HFF-Myc (cell line): Measurements from ENCODE around the gene MALL.
"Not testable (repeated sequence)": the region's sequence is repeated elsewhere in the genome, so short reads cannot be mapped to it uniquely, and the experiment has no call there.

Source experiments
- DNase-seq: peaks from one replicate; pipeline ENCODE4 v3.0.0-alpha.2; 2011; ENCODE audit warnings: low read depth; ENCODE audit errors: extremely low read depth
- H3K4me3 ChIP-seq: replicated peaks from 2 replicates; pipeline ENCODE4 v1.5.1; 2011; ENCODE audit warnings: low read depth, mild to moderate bottlenecking, control low read depth, low read length
- CTCF ChIP-seq: IDR thresholded peaks from 2 replicates; pipeline ENCODE4 v1.5.1; 2012; ENCODE audit warnings: mild to moderate bottlenecking, low read depth, low read length, control low read depth; ENCODE audit errors: missing control alignments

Gene MALL

GRCh38 chr2:110097506-110098220 is 18.0 kb downstream of the MALL start:
- no peak overlapping the region for H3K4me3 ChIP-seq
- no peak for DNase-seq
- TF ChIP-seq CTCF = no peak

GRCh38 chr2:110095994-110096633 is 19.5 kb downstream of the MALL start:
- no peak for DNase-seq

GRCh38 chr2:110094884-110095534 is 20.6 kb downstream of the MALL start:
- not testable (repeated sequence) for H3K4me3 ChIP-seq, DNase-seq

More at GRCh38 chr2:110095994-110096633, 19.5 kb downstream of the MALL start:
- H3K4me3 ChIP-seq = no peak overlapping the region
- TF ChIP-seq CTCF = no peak

GRCh38 chr2:110093924-110094323 is 21.7 kb downstream of the MALL start:
- H3K4me3 ChIP-seq, DNase-seq: not testable (repeated sequence)

- DNase-seq, H3K4me3 ChIP-seq: not testable (repeated sequence)
Measured at GRCh38 chr2:110090164-110090563, 25.5 kb downstream of the MALL start.

GRCh38 chr2:110083757-110084156 is 31.9 kb downstream of the MALL start:
- not testable (repeated sequence) for DNase-seq, H3K4me3 ChIP-seq

GRCh38 chr2:110083162-110083561 is 32.5 kb downstream of the MALL start:
- not testable (repeated sequence) for DNase-seq, H3K4me3 ChIP-seq

GRCh38 chr2:110078104-110078503 is 37.5 kb downstream of the MALL start:
- not testable (repeated sequence) for H3K4me3 ChIP-seq, DNase-seq

- DNase-seq, H3K4me3 ChIP-seq: not testable (repeated sequence)
Measured at GRCh38 chr2:110075896-110076295, 39.7 kb downstream of the MALL start.

GRCh38 chr2:110069869-110070268 is 45.8 kb downstream of the MALL start:
- not testable (repeated sequence) for DNase-seq

GRCh38 chr2:110068153-110068552 is 47.5 kb downstream of the MALL start:
- not testable (repeated sequence) for DNase-seq, H3K4me3 ChIP-seq

More at GRCh38 chr2:110069869-110070268, 45.8 kb downstream of the MALL start:
- not testable (repeated sequence) for H3K4me3 ChIP-seq

GRCh38 chr2:110062332-110062731 is 53.3 kb downstream of the MALL start:
- H3K4me3 ChIP-seq, DNase-seq: not testable (repeated sequence)

GRCh38 chr2:110060550-110060949 is 55.1 kb downstream of the MALL start:
- not testable (repeated sequence) for H3K4me3 ChIP-seq, DNase-seq

GRCh38 chr2:110059694-110060358 is 55.8 kb downstream of the MALL start:
- H3K4me3 ChIP-seq, DNase-seq: not testable (repeated sequence)

- not testable (repeated sequence) for DNase-seq, H3K4me3 ChIP-seq
Measured at GRCh38 chr2:110059009-110059693, 56.5 kb downstream of the MALL start.
